GM12873 (cell line): ENCODE data around the gene TCF20.

Experiments
- CTCF ChIP-seq: IDR thresholded peaks from 2 replicates; pipeline ENCODE4 v1.5.1; 2012; ENCODE audit warnings: low read depth, mild to moderate bottlenecking, moderate library complexity, low read length, control low read depth; ENCODE audit not compliant: insufficient read depth; ENCODE audit errors: missing control alignments

TCF20 gene

DNA sequence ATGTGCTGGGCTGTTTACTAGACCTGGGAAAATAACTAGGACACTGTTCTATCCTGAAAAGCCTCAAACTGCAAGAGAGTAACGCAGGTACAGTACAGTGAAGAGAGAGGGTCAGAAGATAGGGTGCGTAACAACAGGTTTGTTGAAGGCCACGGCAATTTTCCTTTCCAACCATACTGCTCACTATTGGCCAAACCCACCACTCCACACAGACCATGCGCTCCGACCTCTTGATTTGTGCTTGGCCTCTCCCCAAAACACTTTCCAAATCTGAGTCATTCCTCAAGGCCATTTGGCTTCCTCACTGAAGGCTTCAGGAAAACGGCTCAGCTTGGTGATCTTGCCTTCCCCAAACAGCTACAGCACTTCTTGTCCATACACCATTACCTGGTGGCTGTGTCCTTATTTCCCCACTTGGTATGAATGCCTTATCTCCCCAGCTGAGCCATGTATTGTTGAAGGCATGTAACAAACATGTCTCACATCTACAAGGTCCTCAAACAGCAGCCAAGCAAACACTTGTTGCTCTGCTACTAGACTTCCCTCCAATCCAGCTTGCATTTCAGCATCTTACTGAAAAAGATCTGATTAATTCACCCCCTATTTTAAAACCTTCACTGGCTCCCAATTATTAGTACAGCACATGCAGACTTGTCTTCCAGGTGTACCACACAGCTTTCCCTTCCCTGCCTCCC lies 40.9 kb downstream of the TCF20 start:
- no peak for TF ChIP-seq CTCF

GRCh38 chr22:42228483-42228882 lies 42.0 kb downstream of the TCF20 start:
- TF ChIP-seq CTCF, result no peak

DNA sequence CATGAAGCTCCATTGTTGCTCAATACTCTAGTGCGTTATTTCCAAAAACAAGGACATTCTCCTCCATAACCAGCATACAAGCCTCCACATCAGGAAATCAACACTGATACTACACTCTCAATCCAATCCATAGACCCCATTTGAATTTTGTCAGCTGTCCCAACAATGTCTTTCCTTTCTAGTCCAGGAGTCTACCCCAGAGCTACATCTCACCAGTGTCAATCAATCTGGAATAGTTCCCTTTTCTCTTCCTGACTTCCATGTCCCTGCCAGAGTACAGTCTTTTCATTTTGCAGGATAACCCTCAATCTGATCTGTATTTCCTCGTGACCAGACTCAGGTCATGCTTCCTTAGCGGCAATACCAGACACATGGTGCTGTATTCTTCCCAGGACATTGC lies 43.0 kb downstream of the TCF20 start:
- no peak for TF ChIP-seq CTCF

DNA sequence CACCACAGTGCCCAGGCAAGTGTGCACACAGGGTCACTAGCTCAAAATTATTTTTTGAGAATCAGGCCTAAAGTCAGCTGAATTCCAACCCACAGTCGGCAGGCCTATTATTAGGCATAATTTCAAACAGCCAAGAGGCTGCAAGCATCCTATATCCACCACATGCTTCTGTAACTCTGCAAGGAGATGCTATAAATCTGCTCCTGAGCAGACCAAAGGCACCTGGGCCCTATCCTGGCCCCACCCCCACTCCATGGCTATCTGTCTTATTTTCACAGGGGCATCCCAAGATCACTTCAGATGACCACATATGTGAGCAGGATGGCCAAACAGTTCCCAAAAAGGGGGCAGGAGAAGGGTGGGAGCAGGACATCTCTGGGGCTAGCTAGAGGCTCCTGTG lies 44.6 kb downstream of the TCF20 start:
- no peak for TF ChIP-seq CTCF

- TF ChIP-seq CTCF, result no peak
These were observed 48.3 kb downstream of the TCF20 start for GRCh38 chr22:42222140-42222539.
